Thymus (tissue), 11 donors: Measurements from ENCODE around the gene ABRACL. TPM values are rescaled to one million over a fixed set of nuclear protein-coding genes. Genes with fewer than 3 reads are reported as not detected.
A peak's percentile ranks its signal among the peaks of the same experiment; 100 is the strongest.
"Not testable (repeated sequence)": the region's sequence is repeated elsewhere in the genome, so short reads cannot be mapped to it uniquely, and the experiment has no call there.

Experiments used
- DNase-seq, 9 donors: peaks; one replicate each; pipeline ENCODE4 v3.0.0-alpha.2; 2013; ENCODE audit warnings: low spot score in 9 of 9, low read depth in 6 of 9, missing footprints in 1 of 9
- H3K27ac ChIP-seq, 2 donors: one replicate each; pipeline ENCODE4 v1.5.1; 2013; ENCODE audit warnings: control low read depth in 1 of 2, low read depth in 1 of 2, low read length in 1 of 2, mild to moderate bottlenecking in 1 of 2, moderate library complexity in 1 of 2
- H3K27me3 ChIP-seq, 2 donors: one replicate each; pipeline ENCODE4 v1.5.1; 2013; ENCODE audit warnings: low read length in 1 of 2; ENCODE audit not compliant: control insufficient read depth in 2 of 2, insufficient read depth in 1 of 2
- H3K36me3 ChIP-seq, 2 donors: one replicate each; pipeline ENCODE4 v1.5.1; 2013; ENCODE audit warnings: low read length in 1 of 2, mild to moderate bottlenecking in 1 of 2, moderate library complexity in 1 of 2; ENCODE audit not compliant: control insufficient read depth in 2 of 2, insufficient read depth in 2 of 2
- H3K4me1 ChIP-seq, 2 donors: one replicate each; pipeline ENCODE4 v1.5.1; 2013; ENCODE audit warnings: low read length in 2 of 2; ENCODE audit not compliant: control insufficient read depth in 2 of 2, insufficient read depth in 2 of 2
- H3K4me3 ChIP-seq, 2 donors: one replicate each; pipeline ENCODE4 v1.5.1; 2013; ENCODE audit warnings: low read length in 2 of 2, control low read depth in 1 of 2, mild to moderate bottlenecking in 1 of 2
- H3K9me3 ChIP-seq, 2 donors: one replicate each; pipeline ENCODE4 v1.5.1; 2013; ENCODE audit warnings: low read length in 1 of 2, mild to moderate bottlenecking in 1 of 2; ENCODE audit not compliant: control insufficient read depth in 2 of 2, insufficient read depth in 1 of 2
- WGBS: extraction: QIAGEN DNeasy Blood & Tissue Kit; methylation state at CpG from one replicate; pipeline ENCODE4 v1.1.7; 2013; 5-methylcytosine and 5-hydroxymethylcytosine counted together
- polyA plus RNA-seq: library from polyadenylated mRNA; stranded (reverse); fragments of 200-250 nt; gene quantifications from one replicate; pipeline ENCODE4 v1.2.3, GENCODE V29; 2013
- total RNA-seq: library from RNA; stranded (reverse); fragments of 120-200 nt; gene quantifications from one replicate; pipeline ENCODE4 v1.2.4, GENCODE V29; 2013
- donor health status: healthy.

The ABRACL gene
- total and polyA plus RNA-seq, 2 donors: 123 to 202 TPM

GRCh38 chr6:139019722-139020121 lies 8.8 kb upstream of the ABRACL start:
- H3K36me3 ChIP-seq: no peaks in the 10 kb centered on the region
- no peak overlapping the region for H3K27ac ChIP-seq
- no peaks in the 10 kb centered on the region for H3K4me1 ChIP-seq
- 84% methylated on average over 2 of the region's 2 CpGs for WGBS
- H3K4me3 ChIP-seq: no peak overlapping the region
- H3K9me3 ChIP-seq: no peaks in the 10 kb centered on the region
- no peak for DNase-seq
- H3K27me3 ChIP-seq: no peaks in the 10 kb centered on the region

- over 99% methylated on average over 3 of the region's 3 CpGs for WGBS
- H3K4me3 ChIP-seq: no peak overlapping the region
- H3K4me1 ChIP-seq: no peaks in the 10 kb centered on the region
- no peak overlapping the region for H3K27ac ChIP-seq
- no peaks in the 10 kb centered on the region for H3K36me3 ChIP-seq
- no peaks in the 10 kb centered on the region for H3K9me3 ChIP-seq
- DNase-seq: no peak
- no peaks in the 10 kb centered on the region for H3K27me3 ChIP-seq
Observed at GRCh38 chr6:139020689-139021088, 7.9 kb upstream of the ABRACL start.

- H3K4me1 ChIP-seq, H3K27me3 ChIP-seq, H3K36me3 ChIP-seq, H3K9me3 ChIP-seq, H3K4me3 ChIP-seq, H3K27ac ChIP-seq, DNase-seq: not testable (repeated sequence)
- WGBS: 98% methylated on average over 3 of the region's 3 CpGs
Observed at GRCh38 chr6:139025416-139025815, 3.1 kb upstream of the ABRACL start.

- Histone ChIP-seq H3K9me3 (no peaks in the 10 kb centered on the region), H3K4me1 (peaks cover 8 to 12% of the 10 kb centered on the region in 2 donors), H3K27ac (peak overlapping the region; percentile 84 to 96), H3K27me3 (no peaks in the 10 kb centered on the region), H3K4me3 (peak overlapping the region; percentile 66 to 72), H3K36me3 (no peaks in the 10 kb centered on the region)
- DNase-seq: peak in 5 of 9 donors; percentile 27 to 61 (median 34)
- WGBS: 6% methylated on average over 10 of the region's 10 CpGs
Observed at GRCh38 chr6:139027620-139028182, 844 bp upstream of the ABRACL start.

- peaks cover 0 to 2% of the 10 kb centered on the region in 2 donors for H3K9me3 ChIP-seq
- peak overlapping the region; percentile 66 to 72 for H3K4me3 ChIP-seq
- peaks cover 8 to 17% of the 10 kb centered on the region in 2 donors for H3K4me1 ChIP-seq
- no peaks in the 10 kb centered on the region for H3K27me3 ChIP-seq
- H3K27ac ChIP-seq: peak overlapping the region; percentile 84 to 96
- peaks cover under 1 to 1% of the 10 kb centered on the region in 2 donors for H3K36me3 ChIP-seq
- DNase-seq: peak in 1 of 9 donors; percentile 49
- under 1% methylated on average over 14 of the region's 14 CpGs for WGBS
Observed at GRCh38 chr6:139028215-139028657, 309 bp upstream of the ABRACL start.

- H3K9me3 ChIP-seq: peaks cover 0 to 2% of the 10 kb centered on the region in 2 donors
- peaks cover 8 to 19% of the 10 kb centered on the region in 2 donors for H3K4me1 ChIP-seq
- H3K4me3 ChIP-seq: peak overlapping the region; percentile 66 to 72
- DNase-seq: peak in 3 of 9 donors; percentile 11 to 41 (median 28)
- H3K36me3 ChIP-seq: peaks cover 4 to 12% of the 10 kb centered on the region in 2 donors
- H3K27ac ChIP-seq: peak overlapping the region; percentile 84 to 96
- H3K27me3 ChIP-seq: no peaks in the 10 kb centered on the region
- 1% methylated on average over 44 of the region's 44 CpGs for WGBS
Observed at GRCh38 chr6:139029470-139030227, 1.1 kb downstream of the ABRACL start.

GRCh38 chr6:139030228-139030963 lies 1.9 kb downstream of the ABRACL start:
- Histone ChIP-seq H3K4me1 (peaks cover 8 to 19% of the 10 kb centered on the region in 2 donors), H3K9me3 (peaks cover 0 to 2% of the 10 kb centered on the region in 2 donors)
- WGBS: 14% methylated on average over 9 of the region's 9 CpGs

GRCh38 chr6:139037490-139037889 lies 8.9 kb downstream of the ABRACL start:
- H3K4me1 ChIP-seq: peaks cover 0 to 8% of the 10 kb centered on the region in 2 donors
- H3K9me3 ChIP-seq: peaks cover 0 to 2% of the 10 kb centered on the region in 2 donors
- WGBS: 96% methylated on average over 5 of the region's 5 CpGs
- peaks cover 32 to 74% of the 10 kb centered on the region in 2 donors for H3K36me3 ChIP-seq
- DNase-seq: no peak
- H3K4me3 ChIP-seq: no peak overlapping the region
- no peaks in the 10 kb centered on the region for H3K27me3 ChIP-seq
- H3K27ac ChIP-seq: no peak overlapping the region

More at GRCh38 chr6:139030228-139030963, 1.9 kb downstream of the ABRACL start:
- Histone ChIP-seq H3K27me3 (no peaks in the 10 kb centered on the region), H3K4me3 (peak overlapping the region; percentile 66 to 72), H3K36me3 (peaks cover 7 to 18% of the 10 kb centered on the region in 2 donors), H3K27ac (peak overlapping the region; percentile 37 to 50)
- peak in 4 of 9 donors; percentile 21 to 59 (median 22) for DNase-seq
